H9 (cell line): Measurements from ENCODE around the gene EPB41L1. TPM values are rescaled to one million over a fixed set of nuclear protein-coding genes. Genes with fewer than 3 reads are reported as not detected.

Experiments
- DNase-seq: peaks from one replicate; pipeline ENCODE4 v3.0.0-alpha.2; 2017
- H2AFZ ChIP-seq: one replicate; pipeline ENCODE4 v1.6.1; 2013; ENCODE audit warnings: mild to moderate bottlenecking, low read length, control low read depth, moderate library complexity
- H2AK5ac ChIP-seq: 2 replicates; pipeline ENCODE4 v1.6.1; 2013; ENCODE audit warnings: low read length, control low read depth, mixed read lengths; ENCODE audit not compliant: insufficient read length
- H2BK120ac ChIP-seq: one replicate; pipeline ENCODE4 v1.6.1; 2013; ENCODE audit warnings: low read depth, mild to moderate bottlenecking, low read length, control low read depth, inconsistent platforms; ENCODE audit not compliant: poor library complexity, severe bottlenecking
- H2BK12ac ChIP-seq: 2 replicates; pipeline ENCODE4 v1.6.1; 2013; ENCODE audit warnings: low read length, control low read depth, mixed read lengths, low read depth; ENCODE audit not compliant: insufficient read length
- H2BK15ac ChIP-seq: 2 replicates; pipeline ENCODE4 v1.6.1; 2013; ENCODE audit warnings: low read depth, low read length, control low read depth
- H2BK20ac ChIP-seq: one replicate; pipeline ENCODE4 v1.6.1; 2013; ENCODE audit warnings: low read depth, mild to moderate bottlenecking, low read length, control low read depth, inconsistent platforms; ENCODE audit not compliant: poor library complexity, severe bottlenecking
- H2BK5ac ChIP-seq: 2 replicates; pipeline ENCODE4 v1.6.1; 2013; ENCODE audit warnings: low read length, control low read depth, mixed read lengths; ENCODE audit not compliant: insufficient read length
- H3K14ac ChIP-seq: 2 replicates; pipeline ENCODE4 v1.6.1; 2013; ENCODE audit warnings: low read length, control low read depth; ENCODE audit not compliant: insufficient read depth
- H3K18ac ChIP-seq: 2 replicates; pipeline ENCODE4 v1.6.1; 2013; ENCODE audit warnings: low read depth, mild to moderate bottlenecking, mixed read lengths, low read length, control low read depth; ENCODE audit not compliant: insufficient read length
- H3K23ac ChIP-seq: 2 replicates; pipeline ENCODE4 v1.6.1; 2013; ENCODE audit warnings: low read length, control low read depth, mixed read lengths, low read depth; ENCODE audit not compliant: insufficient read length
- H3K23me2 ChIP-seq: 2 replicates; pipeline ENCODE4 v1.6.1; 2013; ENCODE audit warnings: low read depth, mild to moderate bottlenecking, mixed read lengths, low read length, control low read depth; ENCODE audit not compliant: insufficient read length, poor library complexity, severe bottlenecking
- H3K27ac ChIP-seq: 2 replicates; pipeline ENCODE4 v1.5.1; 2013; ENCODE audit warnings: low read length, control low read depth, mixed read lengths, low read depth; ENCODE audit not compliant: insufficient read length
- H3K27me3 ChIP-seq: 2 replicates; pipeline ENCODE4 v1.6.1; 2013; ENCODE audit warnings: low read length, control low read depth, inconsistent platforms; ENCODE audit not compliant: insufficient read depth
- H3K4ac ChIP-seq: 2 replicates; pipeline ENCODE4 v1.6.1; 2013; ENCODE audit warnings: low read depth, mild to moderate bottlenecking, control low read depth, inconsistent platforms, low read length, moderate library complexity
- H3K4me1 ChIP-seq: 2 replicates; pipeline ENCODE4 v1.6.1; 2013; ENCODE audit warnings: low read length, control low read depth, inconsistent platforms; ENCODE audit not compliant: insufficient read depth
- H3K4me2 ChIP-seq: 2 replicates; pipeline ENCODE4 v1.6.1; 2013; ENCODE audit warnings: low read length, control low read depth, mixed read lengths; ENCODE audit not compliant: insufficient read length, insufficient read depth
- H3K56ac ChIP-seq: 2 replicates; pipeline ENCODE4 v1.6.1; 2013; ENCODE audit warnings: low read depth, mild to moderate bottlenecking, mixed read lengths, low read length, control low read depth; ENCODE audit not compliant: insufficient read length
- H3K79me1 ChIP-seq: 2 replicates; pipeline ENCODE4 v1.6.1; 2013; ENCODE audit warnings: low read depth, mild to moderate bottlenecking, moderate library complexity, low read length, control low read depth, inconsistent platforms; ENCODE audit not compliant: insufficient read depth, poor library complexity, severe bottlenecking
- H3K79me2 ChIP-seq: 2 replicates; pipeline ENCODE4 v1.6.1; 2013; ENCODE audit warnings: low read length, control low read depth, inconsistent platforms; ENCODE audit not compliant: insufficient read depth
- H3K9ac ChIP-seq: 2 replicates; pipeline ENCODE4 v1.6.1; 2013; ENCODE audit warnings: low read length, control low read depth, mixed read lengths; ENCODE audit not compliant: insufficient read length; ENCODE audit errors: extremely low read depth
- H3K9me3 ChIP-seq: one replicate; pipeline ENCODE4 v1.6.1; 2013; ENCODE audit warnings: low read depth, low read length, inconsistent platforms; ENCODE audit not compliant: control insufficient read depth
- H3T11ph ChIP-seq: one replicate; pipeline ENCODE4 v1.6.1; 2013; ENCODE audit warnings: mild to moderate bottlenecking, low read length, control low read depth, inconsistent platforms
- H4K20me1 ChIP-seq: one replicate; pipeline ENCODE4 v1.6.1; 2013; ENCODE audit not compliant: control insufficient read depth, insufficient read length, insufficient read depth
- H4K5ac ChIP-seq: 2 replicates; pipeline ENCODE4 v1.6.1; 2013; ENCODE audit warnings: low read depth, mild to moderate bottlenecking, mixed read lengths, low read length, control low read depth; ENCODE audit not compliant: insufficient read length
- H4K8ac ChIP-seq: replicated peaks from 2 replicates; pipeline ENCODE4 v1.6.1; 2013; ENCODE audit warnings: low read length, control low read depth, mixed read lengths, low read depth; ENCODE audit not compliant: insufficient read length
- H4K91ac ChIP-seq: 2 replicates; pipeline ENCODE4 v1.6.1; 2013; ENCODE audit warnings: low read depth, mild to moderate bottlenecking, moderate library complexity, mixed read lengths, low read length, control low read depth; ENCODE audit not compliant: insufficient read length
- H3K27ac Mint-ChIP-seq, 3 experiments: 2 replicates in 2 of 3; 3 replicates in 1 of 3; pipeline ENCODE4 v1.8.0; 2020 to 2021; ENCODE audit warnings: mixed read lengths in 3 of 3, mild to moderate bottlenecking in 1 of 3, moderate library complexity in 1 of 3
- H3K27me3 Mint-ChIP-seq: 2 replicates; pipeline ENCODE4 v1.8.0; 2021; ENCODE audit warnings: low read depth, mild to moderate bottlenecking, moderate library complexity, mixed read lengths
- H3K36me3 Mint-ChIP-seq, 3 experiments: 2 replicates in 2 of 3; 3 replicates in 1 of 3; pipeline ENCODE4 v1.8.0; 2020 to 2021; ENCODE audit warnings: low read depth in 3 of 3, mixed read lengths in 3 of 3; ENCODE audit not compliant: insufficient read depth in 1 of 3
- H3K4me1 Mint-ChIP-seq, 2 experiments: 2 replicates each; pipeline ENCODE4 v1.8.0; 2020; ENCODE audit warnings: mixed read lengths in 2 of 2
- H3K4me3 Mint-ChIP-seq, 2 experiments: 2 replicates in 1 of 2; 3 replicates in 1 of 2; pipeline ENCODE4 v1.8.0; 2020 to 2021; ENCODE audit warnings: mild to moderate bottlenecking in 2 of 2, mixed read lengths in 2 of 2, moderate library complexity in 1 of 2
- H3K9me3 Mint-ChIP-seq, 2 experiments: 2 replicates in 1 of 2; 3 replicates in 1 of 2; pipeline ENCODE4 v1.8.0; 2020; ENCODE audit warnings: mild to moderate bottlenecking in 2 of 2, mixed read lengths in 2 of 2, moderate library complexity in 1 of 2
- WGBS: extraction: QIAGEN DNeasy Blood & Tissue Kit; methylation state at CpG from one replicate; pipeline ENCODE4 v1.1.7; 2013; ENCODE audit warnings: missing lambda C conversion rate, low lambda C conversion rate, mixed read lengths; ENCODE audit not compliant: insufficient read length; ENCODE audit errors: extremely low coverage; 5-methylcytosine and 5-hydroxymethylcytosine counted together
- total RNA-seq: library from RNA; stranded (reverse); gene quantifications from 2 replicates; pipeline ENCODE4 v1.2.1, GENCODE V29; 2021
- TF ChIP-seq, protein P1 (sequence below): fragments of 200-600 bp; sonication (generic); conservative IDR thresholded peaks from 3 replicates; pipeline ENCODE4 v1.8.0; 2021; ENCODE audit warnings: antibody characterized with exemption, mild to moderate bottlenecking

Gene EPB41L1
- total RNA-seq, 1 experiment from 2014 or later, result 31.1 TPM

DNA sequence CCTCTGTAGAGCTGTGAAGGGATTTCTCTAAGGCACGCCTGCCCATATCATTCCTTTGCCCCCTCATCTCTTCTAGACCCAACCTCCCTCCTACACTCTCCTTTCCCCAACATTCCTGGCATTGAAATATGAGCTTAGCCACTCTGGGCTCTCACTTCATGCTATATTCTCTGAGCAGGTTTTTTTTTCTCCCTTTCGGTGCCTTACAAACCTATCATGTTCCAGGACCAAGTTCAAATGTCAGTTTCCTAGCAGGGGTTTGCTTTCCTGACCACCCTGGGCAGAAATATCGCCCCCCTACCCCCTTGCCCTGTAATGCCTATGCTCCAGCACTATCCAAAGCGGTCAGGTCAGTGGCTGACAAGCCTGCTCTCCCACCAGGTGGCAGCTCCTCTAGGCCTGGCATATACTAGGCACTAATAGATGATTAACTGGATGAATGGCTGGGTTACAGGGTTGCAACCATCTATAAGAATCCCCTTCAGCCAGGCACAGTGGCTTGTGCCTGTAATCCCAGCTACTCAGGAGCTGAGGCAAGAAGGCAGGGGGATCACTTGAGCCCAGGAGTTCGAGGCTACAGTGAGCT is 56.0 kb downstream of the EPB41L1 start:
- no peaks in the 10 kb centered on the region for H3K23me2 ChIP-seq
- Mint-ChIP-seq H3K4me1 (peaks cover 6 to 10% of the 10 kb centered on the region in 2 experiments), H3K4me3 (no peak overlapping the region), H3K36me3 (peaks cover 0 to 4% (median 2%) of the 10 kb centered on the region in 3 experiments; a peak in 2 of 7 replicates), H3K27ac (no peak overlapping the region; a peak in 2 of 7 replicates), H3K27me3 (no peaks in the 10 kb centered on the region), H3K9me3 (no peaks in the 10 kb centered on the region)
- no peak overlapping the region for H3K56ac ChIP-seq
- H3K9ac ChIP-seq, result no peak overlapping the region
- H2BK120ac ChIP-seq, result no peak overlapping the region
- no peak overlapping the region for H2AFZ ChIP-seq
- H4K91ac ChIP-seq, result no peak overlapping the region
- H2AK5ac ChIP-seq, result no peak overlapping the region
- no peak overlapping the region for H3K14ac ChIP-seq
- H3K27me3 ChIP-seq, result no peaks in the 10 kb centered on the region
- H3T11ph ChIP-seq, result no peak overlapping the region
- H3K79me2 ChIP-seq, result no peaks in the 10 kb centered on the region
- H3K4me1 ChIP-seq, result no peaks in the 10 kb centered on the region
- no peak overlapping the region for H3K4me2 ChIP-seq
- no peak for DNase-seq
- H2BK20ac ChIP-seq, result no peak overlapping the region
- H4K20me1 ChIP-seq, result no peaks in the 10 kb centered on the region
- H3K4ac ChIP-seq, result no peak overlapping the region
- H4K8ac ChIP-seq, result no peak overlapping the region
- H3K9me3 ChIP-seq, result no peaks in the 10 kb centered on the region
- no peak overlapping the region for H3K23ac ChIP-seq
- no peaks in the 10 kb centered on the region for H3K79me1 ChIP-seq
- WGBS, result no CpG with 5 or more reads among the region's 5 CpGs
- no peak overlapping the region for H2BK5ac ChIP-seq
- TF ChIP-seq, protein P1, sequence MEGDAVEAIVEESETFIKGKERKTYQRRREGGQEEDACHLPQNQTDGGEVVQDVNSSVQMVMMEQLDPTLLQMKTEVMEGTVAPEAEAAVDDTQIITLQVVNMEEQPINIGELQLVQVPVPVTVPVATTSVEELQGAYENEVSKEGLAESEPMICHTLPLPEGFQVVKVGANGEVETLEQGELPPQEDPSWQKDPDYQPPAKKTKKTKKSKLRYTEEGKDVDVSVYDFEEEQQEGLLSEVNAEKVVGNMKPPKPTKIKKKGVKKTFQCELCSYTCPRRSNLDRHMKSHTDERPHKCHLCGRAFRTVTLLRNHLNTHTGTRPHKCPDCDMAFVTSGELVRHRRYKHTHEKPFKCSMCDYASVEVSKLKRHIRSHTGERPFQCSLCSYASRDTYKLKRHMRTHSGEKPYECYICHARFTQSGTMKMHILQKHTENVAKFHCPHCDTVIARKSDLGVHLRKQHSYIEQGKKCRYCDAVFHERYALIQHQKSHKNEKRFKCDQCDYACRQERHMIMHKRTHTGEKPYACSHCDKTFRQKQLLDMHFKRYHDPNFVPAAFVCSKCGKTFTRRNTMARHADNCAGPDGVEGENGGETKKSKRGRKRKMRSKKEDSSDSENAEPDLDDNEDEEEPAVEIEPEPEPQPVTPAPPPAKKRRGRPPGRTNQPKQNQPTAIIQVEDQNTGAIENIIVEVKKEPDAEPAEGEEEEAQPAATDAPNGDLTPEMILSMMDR, result peak; percentile 27; the same call in 1 of the 3 replicates
- H4K5ac ChIP-seq, result no peak overlapping the region
- H2BK12ac ChIP-seq, result no peak overlapping the region
- H3K18ac ChIP-seq, result no peak overlapping the region
- no peak overlapping the region for H2BK15ac ChIP-seq
- H3K27ac ChIP-seq, result no peak overlapping the region
